ENCODE results near the gene DLL1. TPM values are rescaled to one million over a fixed set of nuclear protein-coding genes. Genes with fewer than 3 reads are reported as not detected.

DLL1 gene
- total RNA-seq, 1 donor from 2014 or later, result 7.5 TPM

- no peak for DNase-seq
Measured at GRCh38 chr6:170281331-170282292, 9.3 kb downstream of the DLL1 start.

- no peak for DNase-seq
Measured at GRCh38 chr6:170280689-170281045, 10.2 kb downstream of the DLL1 start.

GRCh38 chr6:170279977-170280688, 10.7 kb downstream of the DLL1 start:
- no peak for DNase-seq

- no peak for DNase-seq
Measured at GRCh38 chr6:170279426-170279825, 11.5 kb downstream of the DLL1 start.

GRCh38 chr6:170278743-170279094, 12.2 kb downstream of the DLL1 start:
- no peak for DNase-seq

GRCh38 chr6:170277893-170278742, 12.8 kb downstream of the DLL1 start:
- DNase-seq, result no peak

GRCh38 chr6:170276369-170277057, 14.4 kb downstream of the DLL1 start:
- no peak for DNase-seq

- no peak for DNase-seq
Measured at GRCh38 chr6:170274713-170275560, 15.9 kb downstream of the DLL1 start.

GRCh38 chr6:170273681-170274080, 17.2 kb downstream of the DLL1 start:
- no peak for DNase-seq

- no peak for DNase-seq
Measured at GRCh38 chr6:170273191-170273590, 17.7 kb downstream of the DLL1 start.

- DNase-seq, result no peak
Measured at GRCh38 chr6:170272341-170273065, 18.4 kb downstream of the DLL1 start.

GRCh38 chr6:170271771-170272314, 19.0 kb downstream of the DLL1 start:
- DNase-seq, result no peak

GRCh38 chr6:170270984-170271593, 19.8 kb downstream of the DLL1 start:
- no peak for DNase-seq

- no peak for DNase-seq
Measured at GRCh38 chr6:170269846-170270541, 20.9 kb downstream of the DLL1 start.

- DNase-seq, result no peak
Measured at GRCh38 chr6:170269151-170269845, 21.6 kb downstream of the DLL1 start.

GRCh38 chr6:170268216-170269129, 22.4 kb downstream of the DLL1 start:
- DNase-seq, result no peak

- DNase-seq, result no peak
Measured at GRCh38 chr6:170267688-170268087, 23.2 kb downstream of the DLL1 start.

Measured in dermis blood vessel endothelial cell (primary cell).